Stimulated activated CD8-positive, alpha-beta memory T cell treated with anti-CD3 and anti-CD28 coated beads, Interleukin-4, amount 100 ng/mL, for 1 hour (primary cell): ENCODE measurements around the gene ARHGAP45.

Source experiments
- DNase-seq, 2 donors: peaks; one replicate each; pipeline ENCODE4 v3.0.0-alpha.2; 2020; ENCODE audit warnings: low read depth in 2 of 2, low spot score in 1 of 2

The ARHGAP45 gene

DNA sequence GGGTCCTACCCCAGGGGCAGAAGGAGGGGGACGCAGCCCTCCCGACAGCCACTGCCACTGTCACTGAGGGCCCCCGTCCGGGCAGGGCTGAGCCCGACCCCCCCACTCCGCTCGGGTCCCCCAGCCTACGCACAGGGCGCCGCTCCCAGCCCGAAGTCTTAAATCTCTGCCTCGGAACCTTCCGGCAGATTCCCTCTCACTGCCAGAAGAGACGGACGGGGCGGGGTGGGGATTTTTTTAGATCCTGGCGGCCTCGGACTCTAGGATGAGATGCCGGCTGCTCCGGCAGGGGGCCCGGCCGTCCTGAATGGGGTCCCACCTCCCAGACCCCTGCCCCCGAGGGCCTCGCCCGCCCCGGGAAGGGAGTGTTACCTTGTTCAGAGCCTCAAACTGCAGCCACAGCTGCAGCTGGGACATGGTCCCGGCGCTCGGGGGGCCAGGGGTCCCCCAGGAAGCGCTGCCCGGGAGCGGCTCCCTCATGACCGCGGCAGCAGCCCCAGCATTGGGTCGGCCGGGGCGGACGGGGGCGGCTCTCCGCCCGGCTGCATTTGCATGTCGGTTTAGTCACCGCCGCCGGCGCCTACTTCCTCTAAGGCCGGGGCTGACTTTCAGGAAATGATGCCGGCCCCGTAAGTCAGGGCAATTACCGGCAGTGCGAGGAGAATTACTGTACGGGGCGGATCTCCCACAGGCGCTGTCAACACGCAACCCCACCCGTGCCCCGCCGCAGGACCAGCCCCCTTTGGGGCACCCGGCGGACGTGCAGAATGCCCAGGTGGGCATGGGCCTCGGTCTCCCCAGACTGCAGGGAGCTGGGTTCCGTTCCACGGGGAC is 65.0 kb downstream of the ARHGAP45 start:
- DNase-seq, result peak; percentile 64 to 73

DNA sequence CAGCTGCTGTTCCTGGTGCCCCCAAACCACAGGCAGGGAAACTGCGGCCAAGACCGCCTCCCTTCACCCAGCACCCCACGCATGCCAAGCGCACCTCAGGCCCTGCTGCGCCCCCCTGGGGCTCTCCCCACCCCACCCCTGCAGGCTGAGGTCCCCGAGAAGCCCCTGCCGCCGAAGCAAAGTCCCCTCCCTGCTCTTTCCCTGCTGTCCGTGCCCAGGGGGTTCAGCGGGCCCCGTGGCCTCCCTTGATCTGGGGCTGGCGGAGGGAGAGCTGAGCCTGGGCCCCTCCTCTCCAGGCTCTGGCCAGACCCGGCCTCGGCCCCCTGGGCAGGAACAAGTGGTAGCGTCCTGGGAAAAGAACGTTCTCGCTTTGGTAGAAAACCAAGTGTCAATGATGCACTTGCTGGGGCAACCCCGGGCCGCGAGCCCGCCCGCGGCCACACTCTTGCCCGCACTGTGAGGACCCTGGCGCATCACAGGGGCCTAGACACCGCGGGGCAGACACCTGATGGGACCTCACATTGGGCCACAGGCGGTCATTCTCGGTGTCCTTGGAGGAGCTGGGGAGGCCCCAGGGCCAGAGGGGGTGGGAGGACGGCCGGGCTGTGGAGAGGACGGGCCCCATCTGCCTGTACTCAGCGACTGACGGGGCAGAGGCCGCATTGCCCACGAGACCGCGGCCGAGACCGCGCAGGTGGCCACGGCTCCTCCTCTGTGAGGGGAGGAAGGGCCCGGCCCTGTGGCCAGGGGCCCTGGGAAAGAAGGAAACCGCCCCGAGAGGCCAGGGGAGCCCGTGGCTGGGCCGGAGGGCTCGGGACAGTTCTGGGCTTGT is 65.8 kb downstream of the ARHGAP45 start:
- no peak for DNase-seq

DNA sequence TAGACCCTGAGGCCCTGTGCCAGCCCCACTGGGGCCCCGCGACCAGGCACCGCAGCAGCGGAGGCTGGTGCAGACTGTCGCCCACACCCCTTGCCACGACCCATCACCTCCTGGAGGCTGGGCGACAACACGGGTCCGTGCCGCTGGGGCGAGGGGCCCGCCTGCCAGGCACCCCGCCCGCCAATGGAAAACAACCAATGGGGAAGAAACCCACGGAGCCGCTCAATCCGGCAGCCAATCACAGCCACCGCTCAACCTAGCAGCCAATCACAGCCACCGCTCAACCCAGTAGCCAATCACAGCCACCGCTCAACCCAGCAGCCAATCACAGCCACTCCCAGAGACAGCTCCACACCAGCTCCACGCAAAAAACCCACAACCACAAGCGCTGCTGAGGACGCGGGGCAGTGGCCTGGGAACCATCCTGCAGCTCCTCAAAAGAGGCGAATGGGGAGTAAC is 66.5 kb downstream of the ARHGAP45 start:
- DNase-seq, result peak; percentile 38 to 50

DNA sequence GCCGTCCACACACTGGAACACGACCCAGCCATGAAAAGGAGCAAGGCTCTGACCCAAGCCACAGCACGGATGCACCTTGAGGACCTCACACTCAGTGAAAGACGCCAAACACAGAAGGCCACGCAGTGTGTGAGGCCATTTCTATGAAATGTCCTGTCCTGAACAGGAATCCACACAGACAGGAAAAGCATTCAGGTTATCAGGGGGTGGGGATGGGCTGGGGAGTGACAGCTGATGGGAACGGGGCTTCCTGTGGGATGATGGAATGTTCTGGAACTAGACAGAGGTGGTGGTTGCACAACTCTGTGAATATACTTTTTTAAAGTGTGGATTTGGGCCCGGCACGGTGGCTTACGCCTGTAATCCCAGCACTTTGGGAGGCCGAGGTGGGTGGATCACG is 67.5 kb downstream of the ARHGAP45 start:
- no peak for DNase-seq

- DNase-seq, result no peak
Measured at GRCh38 chr19:1135454-1135853, 68.5 kb downstream of the ARHGAP45 start.

DNA sequence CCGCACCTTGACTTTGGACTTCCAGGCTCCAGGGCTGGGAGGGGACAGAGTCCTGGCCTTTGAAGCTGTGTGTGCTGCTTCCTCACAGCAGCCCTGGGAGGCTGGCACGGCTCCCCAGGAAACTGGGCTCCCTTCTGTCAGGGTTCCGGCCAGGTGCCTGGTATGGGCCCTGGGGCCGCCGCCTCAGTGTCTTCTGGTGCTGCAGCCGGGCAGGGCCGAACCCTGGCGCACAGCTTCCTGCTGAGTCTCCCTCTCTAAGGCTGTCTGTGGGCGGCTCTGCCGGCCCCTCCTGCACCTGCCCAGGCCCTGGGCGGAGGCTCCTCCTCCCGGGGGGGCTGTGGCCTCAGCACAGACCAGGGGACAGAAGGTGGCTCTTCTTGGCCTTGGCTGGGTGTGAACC is 69.2 kb downstream of the ARHGAP45 start:
- no peak for DNase-seq
